Activated naive CD4-positive, alpha-beta T cell treated with Interleukin-2 at 50 U/mL for 16 hours (primary cell): ENCODE measurements around the gene MCAT.
A peak's percentile ranks its signal among the peaks of the same experiment; 100 is the strongest.
"Not testable (repeated sequence)": the region's sequence is repeated elsewhere in the genome, so short reads cannot be mapped to it uniquely, and the experiment has no call there.

Source experiments
- DNase-seq: peaks from one replicate; pipeline ENCODE4 v3.0.0-alpha.2; 2020

MCAT gene

DNA sequence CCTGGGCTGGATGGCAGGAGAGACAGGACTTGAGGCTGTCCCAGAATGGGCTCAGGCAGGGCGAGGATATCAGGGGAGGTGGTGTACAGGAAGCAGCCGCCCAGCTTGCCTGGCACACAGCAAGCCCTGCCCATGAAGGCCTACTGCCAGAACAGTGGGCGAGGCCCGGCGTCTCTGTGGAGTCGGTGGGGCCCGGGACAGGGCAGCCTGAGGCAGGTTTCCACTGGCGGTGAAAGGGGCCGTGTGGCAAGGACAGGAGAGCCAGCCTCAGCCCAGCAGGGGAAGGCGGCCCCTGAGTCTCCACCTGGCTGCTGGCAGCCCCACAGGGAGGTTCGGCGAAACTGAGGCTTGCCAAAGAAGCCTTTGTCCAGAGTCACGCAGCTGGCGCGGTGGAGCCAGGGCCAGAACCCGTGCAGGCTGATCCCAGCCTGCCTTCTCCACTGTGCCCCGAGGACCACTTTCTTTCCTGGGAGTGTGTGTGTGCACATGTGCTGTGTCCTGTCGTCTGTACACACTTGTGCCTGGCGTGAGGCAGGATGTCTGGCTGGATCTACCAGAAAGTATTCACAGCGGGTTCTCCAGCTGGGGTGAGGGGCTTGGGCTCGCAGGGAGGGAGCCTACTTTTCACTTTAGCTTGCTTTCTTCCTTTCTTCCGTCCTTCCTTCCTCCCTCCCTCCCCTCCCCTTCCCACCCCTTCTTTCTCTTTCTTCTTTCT, 9.3 kb upstream of the MCAT start:
- peak; percentile 73 for DNase-seq

DNA sequence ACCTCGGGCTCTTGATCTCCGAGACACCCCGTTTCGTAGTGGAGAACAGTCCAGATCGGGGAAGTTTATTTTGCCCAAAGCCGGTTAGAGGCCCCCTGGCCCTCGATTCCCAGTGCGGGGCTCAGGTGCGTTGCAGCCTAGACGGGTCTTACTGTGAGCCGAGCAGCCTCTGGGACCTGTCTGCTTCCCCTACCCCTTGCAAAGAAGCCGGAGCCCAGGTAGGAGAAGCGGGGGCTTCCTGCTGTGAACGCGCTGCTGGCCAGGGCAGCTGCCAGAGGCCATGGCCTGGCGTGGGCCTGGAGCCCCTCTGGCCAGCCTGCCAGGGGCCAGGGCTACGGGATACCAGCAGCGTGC, 8.8 kb upstream of the MCAT start:
- peak; percentile 7 for DNase-seq

DNA sequence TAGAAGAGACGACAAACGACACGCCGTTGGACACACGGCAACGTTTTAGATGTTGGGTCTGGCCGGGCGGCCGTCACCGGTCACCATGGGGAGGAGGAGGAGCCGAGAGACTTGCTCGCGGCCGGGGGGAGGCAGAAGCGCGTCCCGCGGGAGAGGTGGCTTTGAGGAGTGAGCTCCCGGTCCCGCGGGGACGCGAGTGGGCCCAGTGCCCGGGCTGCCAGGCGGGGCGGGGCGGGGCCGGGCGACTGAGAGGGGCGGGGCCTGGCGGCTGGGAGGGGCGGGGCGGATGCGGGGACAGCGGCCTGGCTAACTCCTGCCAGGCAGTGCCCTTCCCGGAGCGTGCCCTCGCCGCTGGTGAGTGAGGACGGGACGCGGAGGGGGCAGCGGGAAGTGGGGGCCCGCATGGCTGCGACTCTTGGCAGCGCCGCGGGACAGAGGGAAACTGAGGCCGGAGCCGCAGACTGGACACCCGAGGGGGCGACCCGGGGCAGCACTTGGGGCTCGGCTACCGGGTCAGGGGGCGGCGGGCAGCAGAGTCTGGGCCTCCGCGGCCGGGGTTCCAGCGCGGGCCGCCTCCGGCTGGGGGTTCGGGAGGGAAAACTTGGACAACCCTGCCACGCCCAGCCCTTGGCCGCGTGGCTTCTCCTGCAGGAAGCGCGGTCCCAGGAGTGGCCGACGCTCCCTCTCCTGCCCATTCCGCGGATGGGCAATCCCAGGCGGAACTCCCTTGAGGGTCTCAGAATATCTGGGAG, 8.2 kb upstream of the MCAT start, which contains the start of gene TSPO:
TSPO (plus strand) TSS at position 309 of the 752 bp plus-strand sequence. CDS start 7,680 bp downstream, outside the sequence.
- DNase-seq, result peak; percentile 64

GRCh38 chr22:43150731-43151206, 7.6 kb upstream of the MCAT start:
- DNase-seq, result no peak

DNA sequence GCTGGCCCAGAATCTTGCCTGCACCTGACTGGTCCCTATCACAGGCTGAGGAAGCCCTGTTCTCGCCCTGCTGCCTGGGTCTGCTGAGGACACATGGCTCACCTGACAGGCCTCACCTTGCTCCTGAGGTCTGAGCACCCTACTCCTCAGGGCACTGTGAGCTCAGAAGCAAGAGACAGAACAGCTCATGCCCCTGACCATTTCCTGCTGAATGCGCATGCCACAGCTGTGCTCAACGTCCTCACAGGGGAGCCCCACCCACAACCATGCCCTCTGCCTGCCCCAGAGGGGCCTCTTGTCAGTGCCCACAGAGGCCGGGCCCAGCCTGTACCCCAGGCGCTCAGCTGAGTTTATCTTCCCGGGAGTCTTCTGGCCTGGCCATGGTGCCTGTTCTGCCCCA, 5.4 kb upstream of the MCAT start:
- no peak for DNase-seq

- DNase-seq, result no peak
These were observed 4.6 kb upstream of the MCAT start for GRCh38 chr22:43147821-43148220.

- DNase-seq, result not testable (repeated sequence)
These were observed 3.1 kb upstream of the MCAT start for GRCh38 chr22:43146332-43146731.

DNA sequence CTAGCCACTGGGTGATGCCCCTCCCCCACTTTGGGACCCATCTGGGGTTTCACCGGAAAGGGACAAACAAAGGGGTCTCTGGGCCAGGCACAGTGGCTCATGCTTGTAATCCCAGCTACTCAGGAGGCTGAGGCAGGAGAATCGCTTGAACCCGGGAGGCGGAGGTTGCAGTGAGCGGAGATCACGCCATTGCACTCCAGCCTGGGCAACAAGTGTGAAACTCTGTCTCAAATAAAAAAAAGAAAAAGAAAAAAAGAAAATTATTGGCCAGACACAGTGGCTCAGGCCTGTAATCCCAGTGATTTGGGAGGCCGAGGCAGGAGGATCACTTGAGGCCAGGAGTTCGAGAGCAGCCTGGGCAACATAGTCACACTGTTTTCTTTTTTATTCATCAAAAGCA, 2.2 kb upstream of the MCAT start:
- DNase-seq, result not testable (repeated sequence)

- DNase-seq, result no peak
These were observed 1.8 kb upstream of the MCAT start for GRCh38 chr22:43144949-43145348.

GRCh38 chr22:43136801-43137200, 6.4 kb downstream of the MCAT start:
- no peak for DNase-seq

DNA sequence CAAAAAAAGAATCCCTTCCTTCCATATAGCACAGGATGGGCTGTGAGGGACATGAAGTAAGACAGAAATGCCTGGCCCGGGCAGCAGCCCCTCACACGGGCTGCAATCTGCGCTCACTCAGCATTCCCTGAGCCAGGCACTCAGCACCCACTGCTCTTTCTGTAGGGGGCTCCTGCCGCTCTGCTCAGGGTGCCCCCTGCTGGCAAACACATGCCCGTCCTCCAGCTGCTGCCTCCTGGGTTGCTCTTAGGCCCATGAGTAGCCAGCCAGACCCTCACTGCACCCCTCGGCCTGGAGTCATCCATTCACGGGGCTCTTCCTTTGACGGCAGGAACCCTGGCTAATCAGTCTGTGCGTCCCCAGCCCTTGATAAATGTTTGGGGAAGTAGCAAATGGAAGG, 6.9 kb downstream of the MCAT start:
- peak; percentile 41 for DNase-seq

DNA sequence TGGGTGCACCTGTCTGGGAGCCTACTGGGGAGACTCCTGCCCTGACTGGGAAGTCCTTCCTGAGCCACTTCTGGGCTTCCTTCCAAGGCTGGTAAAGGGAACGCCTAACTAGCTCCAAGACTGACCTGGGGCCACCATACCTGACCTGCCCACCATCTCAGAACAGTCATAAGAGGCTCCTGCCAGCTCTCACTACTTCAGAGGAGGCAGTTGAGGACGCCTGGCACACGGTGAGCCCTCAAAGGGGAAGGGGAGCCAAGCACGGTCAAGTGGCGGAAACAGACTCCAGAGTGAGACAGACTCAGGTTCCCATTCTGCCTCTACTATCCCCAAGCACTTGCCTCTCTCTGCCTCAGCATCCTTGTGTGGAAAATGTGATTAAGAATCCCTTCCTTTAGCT, 7.6 kb downstream of the MCAT start:
- DNase-seq, result no peak

DNA sequence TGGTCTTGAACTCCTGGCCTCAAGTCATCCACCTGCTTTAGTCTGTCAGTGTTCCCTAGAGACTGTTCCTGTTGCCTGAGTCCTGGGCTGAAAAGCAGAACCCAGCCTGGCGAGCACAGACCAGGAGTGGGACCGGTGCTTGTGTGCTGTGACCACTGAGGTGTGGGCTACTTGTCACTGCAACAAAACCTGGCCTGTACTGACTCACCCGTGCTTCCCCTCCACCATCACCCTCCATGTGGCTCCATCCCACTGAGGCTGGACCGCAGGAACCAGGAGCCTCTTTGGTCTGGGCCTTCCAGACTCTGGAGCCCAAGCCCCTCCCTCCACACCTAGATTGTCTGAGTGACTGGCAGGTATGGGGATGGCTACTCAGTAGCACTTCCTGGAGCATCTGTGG, 8.6 kb downstream of the MCAT start:
- no peak for DNase-seq

DNA sequence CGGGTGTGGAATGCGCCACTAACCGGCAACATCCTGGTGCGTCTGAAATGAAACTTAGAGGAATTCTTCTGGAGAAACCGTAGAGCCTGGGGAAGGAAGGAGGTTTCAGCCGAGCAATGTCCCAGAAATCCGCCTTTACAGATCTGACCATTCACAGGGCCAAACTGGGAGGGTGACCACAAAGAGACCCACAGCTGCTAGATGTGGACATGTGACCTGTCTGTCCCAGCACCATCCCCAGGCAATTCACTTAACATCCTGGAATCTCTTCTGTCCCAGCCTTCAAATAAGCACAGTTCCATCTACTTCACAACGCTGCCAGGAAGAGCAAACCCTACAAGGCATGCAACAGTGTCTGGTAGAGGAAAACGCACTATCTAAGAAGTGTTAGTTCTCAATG, 9.8 kb downstream of the MCAT start:
- no peak for DNase-seq

DNA sequence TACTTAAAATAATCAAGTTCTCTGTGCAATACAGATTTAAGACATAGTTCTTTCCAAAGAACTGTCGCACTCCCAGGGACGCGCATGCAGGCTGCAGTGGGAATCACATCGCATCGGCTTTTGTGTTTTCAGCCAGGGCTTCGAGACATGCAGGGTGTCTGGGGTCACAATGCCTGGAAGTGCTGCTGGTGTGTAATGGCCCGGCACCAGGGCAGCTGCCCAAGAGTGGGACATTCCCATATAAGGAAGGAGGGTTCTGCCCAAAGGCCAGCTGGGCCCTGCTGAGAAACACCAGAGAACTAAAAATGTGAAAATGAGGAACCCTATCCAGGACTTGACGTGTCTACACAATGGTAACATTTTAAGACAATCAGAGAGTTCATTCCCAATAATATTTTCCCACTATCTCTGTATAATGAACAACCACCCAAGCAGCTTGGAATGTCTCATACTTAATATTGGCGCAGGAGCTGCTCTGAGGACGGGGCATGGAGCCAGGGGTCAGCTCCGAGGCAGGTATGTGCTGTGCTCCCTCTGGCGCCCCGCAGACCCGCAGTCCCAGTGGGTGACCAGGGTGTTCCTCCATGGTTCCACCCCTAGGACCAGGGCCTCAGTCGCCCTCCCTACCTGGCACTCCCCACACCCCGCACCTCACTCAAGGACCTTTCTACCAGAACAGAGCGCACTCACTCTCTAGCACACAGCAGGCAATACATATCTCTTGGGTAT, 11.3 kb downstream of the MCAT start:
- no peak for DNase-seq

GRCh38 chr22:43129426-43130425, 13.5 kb downstream of the MCAT start:
- DNase-seq, result no peak

DNA sequence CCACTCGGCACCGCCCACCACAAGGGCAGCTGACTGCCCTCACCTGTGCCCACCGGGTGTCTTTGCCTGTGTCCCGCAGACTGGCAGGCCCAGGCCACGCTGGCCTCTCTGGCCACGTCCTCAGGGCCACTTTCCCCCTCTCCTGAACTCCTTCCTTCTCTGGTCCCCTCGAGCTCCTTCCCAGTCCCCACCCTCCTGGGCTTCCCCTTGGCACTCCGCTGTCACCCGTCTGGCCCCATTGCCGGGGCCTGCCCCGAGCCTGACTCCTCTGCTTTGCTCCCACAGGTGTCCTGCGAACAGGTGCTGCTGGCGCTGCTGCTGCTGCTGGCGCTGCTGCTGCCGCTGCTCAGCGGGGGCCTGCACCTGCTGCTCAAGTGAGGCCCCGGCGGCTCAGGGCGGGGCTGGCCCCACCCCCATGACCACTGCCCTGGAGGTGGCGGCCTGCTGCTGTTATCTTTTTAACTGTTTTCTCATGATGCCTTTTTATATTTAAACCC, 14.2 kb downstream of the MCAT start:
- DNase-seq, result no peak

- DNase-seq, result no peak
These were observed 15.1 kb downstream of the MCAT start for GRCh38 chr22:43128116-43128515.

DNA sequence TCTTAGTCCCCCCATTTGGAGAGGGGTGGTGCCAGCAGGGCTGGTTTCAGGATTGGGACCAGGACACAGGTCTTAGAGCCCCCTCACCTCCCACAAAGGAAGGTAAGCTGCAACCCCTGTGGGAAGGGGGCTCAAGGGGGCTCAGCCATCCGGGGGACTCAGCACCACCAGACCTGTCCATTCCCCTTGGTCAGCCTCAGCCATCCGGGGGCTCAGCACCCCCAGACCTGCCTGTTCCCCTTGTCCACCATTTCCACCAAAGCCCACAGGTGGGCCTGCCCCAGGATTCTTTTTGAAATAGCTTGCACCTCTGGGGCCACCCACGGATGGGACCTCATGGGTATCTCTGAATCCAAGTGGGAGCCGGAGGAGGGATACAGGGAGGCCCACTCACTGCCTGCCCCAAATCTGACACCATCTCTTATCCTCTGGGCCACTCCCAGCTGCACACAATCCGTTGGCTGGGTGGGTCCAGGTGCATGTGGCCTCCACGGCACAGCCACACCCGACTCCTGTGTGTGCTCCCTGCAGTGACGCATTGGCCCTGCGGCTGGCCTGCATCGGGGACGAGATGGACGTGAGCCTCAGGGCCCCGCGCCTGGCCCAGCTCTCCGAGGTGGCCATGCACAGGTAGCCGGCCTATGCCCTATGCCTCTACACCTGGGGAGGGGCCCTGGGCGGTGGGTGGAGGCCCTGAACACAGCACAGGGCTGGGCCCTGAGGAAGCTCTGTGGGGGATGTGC, 15.9 kb downstream of the MCAT start:
- DNase-seq, result no peak

GRCh38 chr22:43126501-43127165, 16.6 kb downstream of the MCAT start:
- no peak for DNase-seq

- no peak for DNase-seq
These were observed 24.2 kb downstream of the MCAT start for GRCh38 chr22:43118953-43119458.
